ENCODE data around the gene CPNE8.

- TF ChIP-seq CTCF (IDR thresholded peaks at IDR 0.05; ENCODE audit: insufficient read depth, low read depth, low read length): no peak
- no peak for TF ChIP-seq EZH2 (IDR thresholded peaks at IDR 0.05; ENCODE audit: insufficient read depth, low read length)
These were observed 1.8 kb downstream of the CPNE8 start for GRCh38 chr12:38903596-38903995.
